CD1c-positive myeloid dendritic cell (primary cell): ENCODE measurements around the gene POU2F3.

ENCODE experiments used
- DNase-seq: peaks from one replicate; pipeline ENCODE4 v3.0.0-alpha.2; 2016; ENCODE audit errors: extremely low spot score

The POU2F3 gene

DNA sequence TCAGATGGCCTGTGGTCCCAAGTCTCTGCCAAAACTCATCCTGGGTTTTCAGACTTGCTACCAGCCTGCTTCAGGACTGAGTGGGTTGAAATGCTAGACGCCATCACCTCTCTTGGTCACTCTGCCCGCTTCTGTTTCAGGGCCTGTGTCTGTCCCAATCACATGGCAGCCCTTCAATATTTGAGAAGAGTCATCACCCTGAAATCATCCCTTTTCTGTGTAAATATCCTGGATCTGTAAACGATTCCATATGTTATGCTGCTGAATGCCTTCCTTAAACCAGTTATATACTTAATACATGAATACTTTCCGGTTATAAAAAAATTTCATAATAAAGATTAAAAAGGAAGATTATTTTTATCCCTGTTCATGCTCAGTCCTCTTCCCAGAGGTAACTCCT lies 45.3 kb downstream of the POU2F3 start:
- no peak for DNase-seq

DNA sequence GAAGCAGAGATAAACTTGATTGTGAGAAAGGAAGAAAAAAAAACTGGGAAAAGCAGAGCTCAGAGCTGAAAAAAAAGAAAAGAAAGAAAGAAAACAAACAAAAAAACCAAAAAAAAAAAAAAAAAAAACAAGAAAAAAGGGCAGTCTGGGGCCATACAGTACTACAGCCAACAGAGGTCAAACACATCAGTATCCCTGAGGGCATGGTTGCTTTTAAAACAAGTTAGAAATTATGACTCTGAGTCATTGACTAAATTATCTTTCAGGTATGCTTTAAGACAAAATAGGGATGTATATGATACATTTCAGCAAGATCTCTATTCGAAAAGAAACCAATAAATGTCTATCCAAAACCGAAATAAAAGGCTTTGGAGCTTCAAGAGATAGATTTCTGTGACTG lies 48.1 kb downstream of the POU2F3 start:
- DNase-seq: no peak

DNA sequence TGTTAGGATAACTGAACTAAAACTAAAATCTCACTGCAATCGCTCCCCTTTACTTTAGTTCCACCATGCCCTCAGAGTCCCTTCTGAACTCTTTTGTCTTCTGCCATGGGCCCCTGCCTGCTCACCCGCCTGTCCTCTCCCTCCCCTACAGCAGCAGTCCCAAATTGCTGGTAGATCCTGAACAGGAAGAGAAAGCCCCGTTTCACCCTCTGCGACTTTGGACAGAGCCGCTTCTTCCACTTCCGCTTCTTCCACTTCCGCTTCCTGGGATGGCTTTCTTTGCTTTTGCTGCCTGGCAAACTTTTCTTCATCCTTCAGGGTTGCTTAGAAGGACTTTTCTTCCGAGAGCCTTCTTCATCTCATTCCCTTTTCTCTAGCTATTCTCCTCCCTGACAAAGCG lies 49.5 kb downstream of the POU2F3 start:
- DNase-seq: peak; percentile 31

DNA sequence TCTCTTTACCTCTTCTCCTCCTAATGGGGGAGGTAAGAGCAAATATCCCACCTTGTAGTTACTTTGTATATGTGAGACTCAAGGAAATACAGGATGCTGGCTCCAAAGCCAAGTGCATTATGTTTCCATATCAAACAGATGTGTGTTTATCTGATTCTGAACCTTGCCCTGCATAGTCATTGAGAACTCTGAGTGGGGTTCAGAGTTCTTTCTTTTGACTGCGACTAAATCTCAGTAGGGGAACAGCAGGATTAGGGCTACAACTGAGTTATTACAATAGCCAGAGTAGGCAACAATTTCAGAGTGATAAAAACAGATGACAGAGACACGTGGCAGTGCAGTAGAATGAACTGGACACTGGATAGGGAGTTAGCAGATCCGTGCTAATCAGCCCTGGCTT lies 51.0 kb downstream of the POU2F3 start:
- DNase-seq: no peak

DNA sequence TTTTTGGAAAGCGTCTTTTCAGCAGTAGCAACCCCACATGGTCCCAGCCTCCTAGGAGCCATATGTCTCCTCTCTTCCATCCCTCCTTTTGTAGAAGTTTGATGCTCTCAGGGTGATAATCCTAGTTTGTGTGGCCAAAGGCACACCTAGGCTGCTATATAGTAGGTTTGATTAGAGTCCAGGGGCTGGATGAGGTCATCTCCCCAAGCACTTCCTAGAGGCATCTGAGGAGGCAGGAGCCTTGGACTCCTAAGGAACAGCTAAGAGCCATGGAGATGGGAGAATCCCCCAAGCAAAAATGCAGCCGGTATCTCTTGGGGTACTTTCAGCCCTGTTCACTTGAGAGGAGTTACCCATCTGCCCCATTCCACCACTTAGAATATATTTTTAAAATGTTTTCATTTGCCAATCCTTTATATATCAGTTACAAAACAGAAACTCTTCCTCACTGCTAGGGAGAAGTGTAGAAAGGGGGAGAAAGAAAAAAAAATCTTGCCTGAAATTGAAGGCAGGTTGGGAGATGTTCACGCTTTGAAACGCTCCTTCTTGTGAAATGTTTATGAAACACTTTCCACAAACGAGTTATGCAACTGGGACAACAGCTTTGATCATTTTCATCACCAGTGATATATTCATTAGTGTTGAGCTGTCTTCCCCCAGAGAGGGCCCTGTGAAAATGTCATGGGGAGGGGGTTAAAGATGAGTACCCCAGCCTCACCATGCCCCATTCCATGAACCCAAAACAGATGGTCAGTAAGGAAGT lies 53.3 kb downstream of the POU2F3 start:
- DNase-seq: no peak

DNA sequence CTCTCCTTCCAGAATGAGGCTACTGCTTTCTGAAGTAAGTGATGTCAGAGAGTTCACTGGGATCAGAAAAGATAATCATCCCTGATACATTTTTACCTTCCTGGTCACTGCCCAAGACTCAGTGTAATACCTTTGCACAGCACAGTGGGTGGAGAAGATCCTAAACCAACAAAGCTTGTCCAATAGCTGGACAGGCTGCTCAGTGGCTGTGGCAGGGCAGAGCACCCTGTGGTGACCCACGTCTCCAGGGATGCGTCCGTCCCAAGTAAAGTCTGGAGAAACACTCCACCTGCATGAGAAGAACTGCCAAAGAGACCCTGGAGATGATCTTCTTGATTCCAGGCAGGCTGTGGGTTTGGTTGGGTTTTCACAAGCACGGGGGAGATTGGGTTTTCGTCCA lies 54.2 kb downstream of the POU2F3 start:
- no peak for DNase-seq

DNA sequence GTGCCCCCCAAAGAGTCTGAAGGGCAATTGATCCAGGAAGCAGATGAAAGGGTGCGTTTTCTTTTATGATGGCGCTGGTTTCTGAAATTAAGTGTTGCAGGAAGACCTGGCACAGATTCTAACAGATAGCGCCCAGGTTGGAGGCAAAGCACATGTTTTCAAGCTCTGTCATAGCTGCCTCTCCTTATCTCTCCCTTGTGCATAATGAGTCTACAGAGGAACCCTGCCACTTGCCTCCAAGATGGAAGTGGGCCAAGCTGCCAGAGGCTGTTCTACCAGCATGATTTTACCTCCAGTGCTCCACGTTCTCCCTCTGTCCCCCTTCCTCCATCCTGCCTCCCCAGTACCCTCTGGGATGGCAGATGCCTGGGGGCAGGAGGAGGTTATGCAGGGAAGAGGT lies 55.2 kb downstream of the POU2F3 start:
- DNase-seq: no peak

DNA sequence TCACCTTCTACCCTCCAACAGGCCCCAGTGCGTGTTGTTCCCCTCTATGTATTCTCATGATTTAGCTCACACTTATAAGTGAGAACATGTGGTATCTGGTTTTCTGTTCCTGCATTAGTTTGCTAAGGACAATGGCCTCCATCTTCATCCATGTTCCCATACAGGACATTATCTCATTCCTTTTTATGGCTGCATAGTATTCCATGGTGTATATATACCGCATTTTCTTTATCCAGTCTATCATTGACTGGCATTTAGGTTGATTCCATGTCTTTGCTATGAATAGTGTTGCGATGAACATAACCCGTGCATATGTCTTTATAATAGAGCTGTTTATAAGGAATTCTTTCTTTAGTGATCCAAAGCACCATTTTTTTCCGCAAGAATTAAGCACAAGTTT lies 56.6 kb downstream of the POU2F3 start:
- DNase-seq: no peak

DNA sequence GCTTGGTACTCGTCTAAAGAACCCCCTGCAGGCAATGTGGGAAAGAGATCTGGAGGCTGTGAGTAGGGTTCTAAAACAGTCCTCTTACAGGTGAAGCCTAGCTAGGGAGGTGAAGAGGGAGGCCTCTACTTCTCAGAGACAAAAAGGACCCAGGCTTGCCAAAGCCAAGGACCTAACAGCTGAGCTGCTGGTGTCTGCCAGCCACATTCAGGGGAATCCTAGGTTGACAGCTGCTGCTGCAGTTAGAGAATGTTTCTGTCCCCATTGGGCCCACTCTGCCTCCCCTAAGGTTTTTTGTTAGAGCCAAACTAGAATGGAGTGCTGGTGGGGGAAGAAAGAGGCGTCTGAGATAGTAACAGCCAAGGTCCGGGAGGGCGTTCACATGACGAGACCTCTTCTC lies 58.5 kb downstream of the POU2F3 start:
- no peak for DNase-seq

DNA sequence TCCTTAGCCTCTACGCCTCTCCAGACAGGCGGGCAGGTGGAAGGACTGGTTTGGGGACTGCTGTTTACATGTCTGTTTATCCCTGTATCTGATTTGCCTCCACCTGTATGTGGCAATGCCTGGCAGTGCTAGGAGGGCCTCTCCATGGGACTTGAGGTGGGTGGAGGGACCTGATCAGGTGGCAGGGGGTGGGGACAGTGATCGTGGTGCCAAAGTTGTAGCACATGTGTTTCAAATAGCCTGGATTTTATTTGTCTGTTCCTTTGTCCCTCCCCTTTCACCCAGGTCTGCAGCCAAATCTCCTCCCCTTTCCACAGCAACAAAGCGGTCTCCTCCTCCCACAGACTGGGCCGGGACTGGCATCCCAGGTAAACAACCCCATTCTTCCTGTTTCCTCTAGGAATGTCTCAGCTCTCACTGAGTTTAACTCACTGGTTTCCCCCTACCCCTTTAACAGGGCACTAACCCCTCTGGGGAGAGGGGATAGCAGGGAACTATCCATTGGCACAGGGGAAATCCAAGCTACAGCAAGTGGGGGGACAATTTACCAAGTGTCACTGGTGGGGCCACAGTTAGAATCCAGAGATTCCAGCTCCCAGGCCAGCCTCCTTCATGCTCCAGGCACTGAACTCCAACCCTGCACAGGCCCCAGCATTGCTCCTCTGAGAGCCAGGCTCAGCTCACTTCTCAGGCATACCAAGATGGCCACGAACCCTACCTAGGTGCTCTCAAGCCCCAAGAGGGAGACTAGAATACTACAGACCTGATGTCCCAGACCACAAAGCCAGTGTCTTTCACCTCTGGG lies 62.3 kb downstream of the POU2F3 start:
- DNase-seq: no peak

DNA sequence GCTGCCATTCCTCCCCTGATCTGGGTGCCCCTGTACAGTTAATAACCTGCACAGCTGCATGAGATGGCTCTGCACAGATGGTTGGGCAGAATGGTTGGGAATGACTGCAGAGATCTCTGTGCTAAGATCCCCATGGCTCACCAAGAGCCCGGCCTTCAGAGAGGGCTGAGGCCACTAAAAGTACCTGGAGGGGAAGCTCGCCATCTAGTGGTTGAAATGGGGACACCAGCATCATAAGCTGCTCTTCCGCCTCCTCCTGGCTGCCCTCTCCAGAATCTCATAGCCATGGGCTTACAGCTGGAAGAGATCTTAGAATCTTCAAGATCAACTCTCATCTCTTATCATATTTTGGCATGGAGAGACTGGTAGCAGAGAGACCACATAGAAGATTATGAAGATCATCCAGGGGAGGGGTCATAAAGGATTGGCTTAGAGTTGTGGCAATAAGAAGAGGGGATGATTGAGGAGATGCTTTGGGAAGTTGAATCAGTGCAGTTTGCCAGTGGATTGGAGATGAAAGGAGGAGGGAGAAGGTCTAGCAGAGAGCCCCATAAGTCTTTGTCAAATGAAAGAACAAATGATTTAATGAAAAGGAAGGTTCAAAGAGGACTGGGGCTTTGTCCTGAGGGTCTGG lies 63.2 kb downstream of the POU2F3 start:
- peak; percentile 75 for DNase-seq

DNA sequence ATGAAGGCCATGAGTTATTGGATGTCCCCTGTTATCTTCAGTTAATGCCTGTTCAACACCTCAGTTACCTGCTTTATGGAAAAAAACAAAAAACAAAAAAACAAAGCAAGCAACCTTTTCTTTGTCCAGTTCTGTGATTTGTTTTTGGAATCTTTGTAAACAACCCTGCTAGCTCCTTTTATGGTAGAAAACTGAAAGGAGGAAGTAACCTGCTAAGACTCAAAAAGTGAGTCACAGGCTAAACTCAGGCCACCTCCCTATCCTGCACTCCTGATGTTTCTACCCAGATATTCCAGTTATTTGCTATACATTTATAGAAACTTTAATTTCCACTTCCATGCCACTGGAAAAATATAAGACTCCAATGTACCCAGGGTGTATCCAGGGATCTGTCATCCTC lies 64.6 kb downstream of the POU2F3 start:
- DNase-seq: peak; percentile 57

DNA sequence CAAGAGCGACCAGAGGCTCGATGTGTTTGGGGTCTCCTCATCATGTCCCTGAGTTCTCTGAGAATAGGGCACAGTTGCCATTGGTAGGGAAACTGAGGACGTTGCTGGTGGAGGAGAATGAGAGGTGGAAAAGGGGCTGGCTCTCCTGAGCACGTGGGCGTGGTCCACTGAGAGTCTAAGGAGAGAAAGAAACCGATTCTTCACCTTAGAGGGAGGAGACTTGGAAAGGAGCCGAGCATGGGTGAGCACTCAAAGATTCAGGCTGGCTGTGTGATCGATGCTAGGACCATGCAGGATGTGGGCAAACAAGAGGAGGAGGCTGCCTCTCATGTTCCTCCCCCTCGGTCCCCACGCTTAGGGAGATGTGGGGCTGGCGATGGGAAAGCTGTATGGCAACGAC lies 65.3 kb downstream of the POU2F3 start:
- DNase-seq: no peak

DNA sequence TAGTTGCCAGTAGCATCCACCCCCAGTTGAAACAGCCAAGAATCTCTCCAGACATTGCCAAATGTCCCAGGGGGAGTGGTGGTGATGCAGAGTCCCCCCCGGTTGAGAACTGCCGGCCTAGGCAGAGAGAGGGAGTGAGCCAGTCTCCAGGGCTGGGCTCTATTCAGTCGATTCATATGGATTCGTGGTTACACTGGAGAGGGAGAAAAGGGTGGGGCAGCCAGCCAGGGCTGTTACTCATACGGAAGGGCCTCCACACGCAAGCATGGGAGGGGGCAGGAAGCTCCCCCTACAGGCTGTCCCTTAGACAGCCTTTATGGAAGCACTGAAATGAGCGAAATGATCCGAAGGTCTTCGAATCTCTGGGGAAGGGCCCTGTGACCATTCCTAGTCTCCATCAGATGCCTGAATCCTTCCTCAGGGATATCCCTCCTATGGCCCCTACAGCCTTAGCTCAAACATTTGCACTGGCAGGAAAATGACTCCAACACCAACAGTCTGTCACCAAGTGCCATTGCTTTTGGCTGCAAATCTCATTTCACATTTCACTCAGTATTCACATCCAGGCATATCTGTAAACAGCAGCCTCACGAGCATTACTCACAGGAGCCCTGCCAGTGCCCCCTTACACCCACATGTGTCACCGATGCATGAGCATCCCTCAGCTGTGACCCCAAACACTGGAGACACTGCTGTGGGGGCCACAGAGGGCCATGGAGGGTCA lies 66.7 kb downstream of the POU2F3 start:
- no peak for DNase-seq

DNA sequence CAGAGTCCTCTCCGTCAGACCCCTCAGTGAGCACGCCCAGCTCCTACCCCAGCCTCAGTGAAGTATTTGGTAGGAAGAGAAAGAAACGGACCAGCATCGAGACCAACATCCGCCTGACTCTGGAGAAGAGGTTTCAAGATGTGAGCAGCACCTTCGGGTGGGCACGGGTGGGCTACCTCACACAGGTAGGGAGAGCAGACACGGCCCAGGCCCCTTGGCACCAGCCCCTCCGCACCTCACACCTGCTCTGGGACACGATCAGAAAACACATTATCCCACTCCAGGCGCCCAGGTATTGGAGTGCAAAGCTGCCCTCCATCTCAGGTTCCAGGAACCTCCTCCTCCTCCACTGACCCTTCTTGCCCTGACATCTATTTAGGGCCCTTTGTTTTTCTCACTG lies 67.5 kb downstream of the POU2F3 start:
- no peak for DNase-seq

DNA sequence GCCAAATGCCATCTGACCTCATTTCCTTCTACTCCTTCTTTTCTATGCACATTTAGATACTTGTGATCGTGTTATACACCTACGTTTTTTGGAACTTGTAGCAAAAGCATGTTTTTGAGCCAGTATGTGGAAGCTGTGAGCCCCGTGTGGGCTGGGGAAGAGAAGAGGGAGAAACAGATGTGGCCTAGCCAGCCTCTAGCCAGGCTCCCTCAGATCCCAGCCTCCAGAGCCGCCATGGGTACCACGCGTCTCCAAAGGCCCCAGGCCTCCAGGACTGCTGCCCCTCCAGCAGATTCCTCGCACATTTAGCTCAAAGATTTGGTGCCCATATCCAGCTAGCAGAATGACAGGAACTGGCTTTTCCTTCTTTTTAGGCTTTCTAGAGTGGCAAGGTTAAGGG lies 68.1 kb downstream of the POU2F3 start:
- no peak for DNase-seq

DNA sequence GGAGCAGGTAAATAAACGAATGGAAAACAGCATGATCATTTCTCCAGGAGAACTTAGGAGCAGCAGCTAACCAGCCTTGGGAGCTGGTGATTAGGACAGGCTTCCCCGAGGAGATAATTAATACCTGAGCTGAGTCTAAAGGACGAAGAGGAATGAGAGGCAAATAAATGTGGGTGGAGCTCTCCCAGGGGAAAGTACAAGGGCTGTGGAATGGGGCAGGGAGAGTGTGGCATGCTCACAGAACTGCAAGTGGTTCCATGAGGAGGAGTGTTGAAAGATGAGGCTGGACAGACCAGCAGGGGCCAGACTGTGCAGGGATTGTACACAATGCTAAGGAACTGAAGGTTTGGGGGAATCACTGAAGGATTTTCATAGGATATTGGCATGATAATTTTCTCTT lies 70.9 kb downstream of the POU2F3 start:
- DNase-seq: no peak

DNA sequence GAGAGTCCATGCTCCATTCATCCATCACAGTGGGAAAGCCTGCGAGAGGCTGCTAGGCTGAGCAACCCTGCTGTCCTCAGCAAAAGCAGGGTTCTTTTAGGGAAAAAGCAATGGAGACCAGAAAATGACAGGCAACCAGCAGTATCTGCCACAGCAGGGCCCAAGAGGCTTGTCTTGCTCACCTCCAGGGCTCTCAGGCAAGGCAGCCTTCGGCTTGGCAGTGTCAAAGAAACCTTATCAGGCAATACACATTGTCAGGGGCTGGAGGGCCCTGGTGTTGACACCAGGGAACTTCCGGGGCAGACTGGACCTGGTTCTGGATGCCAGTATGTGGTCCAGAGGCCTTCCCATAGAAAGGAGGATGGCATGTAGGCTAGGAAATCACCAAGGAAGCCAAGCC lies 74.9 kb downstream of the POU2F3 start:
- DNase-seq: no peak

DNA sequence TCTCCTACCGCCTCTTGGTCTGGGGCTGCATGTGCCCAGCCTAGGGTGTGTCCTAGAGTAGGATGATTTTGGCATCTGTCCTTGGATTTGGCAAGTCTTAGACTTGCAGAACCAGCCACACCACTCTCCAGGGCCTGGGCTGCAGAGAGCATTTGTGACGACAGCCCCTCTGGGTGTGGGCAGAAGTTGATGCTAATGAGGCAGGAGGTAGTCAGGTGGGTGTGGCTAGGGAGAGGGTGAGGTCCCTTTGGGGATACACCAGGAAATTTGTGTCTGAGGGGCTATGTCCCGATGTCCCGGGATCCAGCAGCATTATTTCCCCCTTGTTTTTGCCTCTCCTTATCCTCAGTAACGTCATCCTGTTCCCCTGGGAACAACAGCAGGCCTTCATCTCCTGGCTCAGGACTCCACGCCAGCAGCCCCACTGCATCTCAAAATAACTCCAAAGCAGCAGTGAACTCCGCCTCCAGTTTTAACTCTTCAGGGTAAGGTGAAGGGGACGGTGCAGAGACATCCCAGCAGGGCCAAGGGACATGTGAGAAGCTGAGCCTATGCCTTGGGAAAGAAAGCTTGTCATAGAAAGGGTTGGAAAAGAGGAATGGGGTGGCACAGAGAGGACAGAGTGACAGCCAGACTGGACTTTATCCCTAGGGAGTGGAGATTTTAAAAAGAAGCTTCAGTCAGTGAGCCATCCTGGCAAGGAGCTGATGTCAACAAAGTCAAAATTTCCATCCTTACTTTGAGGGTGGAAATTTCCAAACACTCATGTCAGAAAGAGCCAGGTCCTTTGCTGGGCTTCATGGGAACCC lies 77.1 kb downstream of the POU2F3 start:
- DNase-seq: no peak

DNA sequence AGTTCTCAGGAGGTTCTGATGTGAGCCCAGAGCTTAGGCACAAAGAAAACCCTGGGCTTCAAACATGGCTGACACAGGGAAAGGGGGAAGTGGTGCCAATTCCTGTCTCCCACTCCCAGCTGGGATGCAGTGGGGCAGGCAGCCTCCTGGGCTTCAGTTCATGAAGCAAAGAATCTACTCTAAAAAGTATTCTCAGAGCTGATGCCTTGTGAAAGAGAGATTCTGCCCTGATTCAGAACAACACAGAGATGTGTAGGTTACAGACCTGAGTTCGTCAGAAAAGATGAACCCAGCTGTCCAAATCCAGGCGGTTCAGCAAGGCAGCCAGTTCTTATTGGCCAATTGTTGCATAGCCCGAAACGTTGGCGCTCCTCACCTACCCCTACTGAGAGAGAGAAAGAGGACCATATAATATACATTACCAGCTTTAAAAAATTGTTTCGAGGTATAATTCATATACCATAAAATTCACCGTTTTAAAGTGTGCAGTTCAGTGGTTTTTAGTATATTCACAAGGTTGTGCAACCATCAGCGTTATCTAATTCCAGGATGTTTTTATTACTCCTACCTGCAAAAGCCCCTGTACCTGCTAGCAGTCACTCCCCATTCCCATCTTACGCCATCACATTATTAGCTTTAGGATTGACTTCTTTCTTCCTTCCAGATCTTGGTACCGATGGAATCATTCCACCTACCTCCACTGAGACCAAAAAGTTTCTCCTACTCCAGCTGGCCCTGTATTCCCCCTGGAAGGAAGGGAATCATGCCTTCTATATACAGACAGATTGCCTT lies 77.9 kb downstream of the POU2F3 start:
- no peak for DNase-seq

DNA sequence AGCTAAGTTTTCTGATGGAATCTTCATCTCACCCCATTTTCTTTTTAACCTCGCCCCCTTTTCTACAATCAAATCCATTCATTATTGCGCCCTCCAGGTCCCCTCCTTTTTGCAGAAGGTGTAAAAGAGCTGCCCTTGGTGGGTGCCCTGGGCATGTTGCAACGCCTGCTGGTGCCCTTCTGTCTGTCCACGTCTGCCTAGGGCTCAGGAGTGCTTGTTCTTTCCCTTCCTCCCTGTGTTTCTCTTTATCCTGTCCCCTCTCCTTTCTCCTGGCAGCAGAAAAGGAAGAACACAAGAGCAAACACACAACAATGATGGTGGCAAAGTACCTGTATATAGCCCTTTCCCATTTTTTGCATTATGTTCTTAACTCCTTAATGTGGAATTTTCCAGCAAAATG lies 79.0 kb downstream of the POU2F3 start:
- DNase-seq: no peak
